HepG2 (cell line): ENCODE measurements around the gene TTC31. TPM values are rescaled to one million over a fixed set of nuclear protein-coding genes. Genes with fewer than 3 reads are reported as not detected.

Source experiments
- BRCA1 ChIP-seq: sonication (generic); formaldehyde crosslinking; IDR thresholded peaks from 2 replicates; pipeline ENCODE4 v1.4.0; 2020; ENCODE audit warnings: missing genetic modification reagents
- IRX3 ChIP-seq: sonication (generic); formaldehyde crosslinking; IDR thresholded peaks from 2 replicates; pipeline ENCODE4 v1.8.1; 2023; ENCODE audit warnings: mild to moderate bottlenecking, low read depth, missing genetic modification reagents, borderline replicate concordance
- ZC3H13 ChIP-seq: sonication (generic); formaldehyde crosslinking; IDR thresholded peaks from 2 replicates; pipeline ENCODE4 v1.8.1; 2023; ENCODE audit warnings: mild to moderate bottlenecking, missing genetic modification reagents, moderate library complexity
- ZFP62 ChIP-seq: sonication (generic); formaldehyde crosslinking; IDR thresholded peaks from 2 replicates; pipeline ENCODE4 v1.4.0; 2020; ENCODE audit warnings: missing genetic modification reagents
- ZNF605 ChIP-seq: sonication (generic); formaldehyde crosslinking; IDR thresholded peaks from 2 replicates; pipeline ENCODE4 v1.8.0; 2022; ENCODE audit warnings: mild to moderate bottlenecking, missing genetic modification reagents
- ZNF878 ChIP-seq: sonication (generic); formaldehyde crosslinking; IDR thresholded peaks from 2 replicates; pipeline ENCODE4 v1.8.1; 2023; ENCODE audit warnings: mild to moderate bottlenecking, missing genetic modification reagents, moderate library complexity
- polyA plus RNA-seq, 8 experiments: library from polyadenylated mRNA; depleted of rRNA in 3 of 8; stranded (reverse) in 7 of 8; unstranded in 1 of 8; fragments of >200 nt; fragmentation: Illumina TruSeq in 4 of 8; extraction: Trizol in 4 of 8; gene quantifications; 2 replicates each; pipeline versions ENCODE4 v1.2.1 to v1.2.3, GENCODE V29; 2011 to 2016; ENCODE audit warnings: low read depth in 4 of 8, missing spikeins in 1 of 8, mixed read lengths in 1 of 8; ENCODE audit not compliant: insufficient read depth in 1 of 8
- total RNA-seq, 5 experiments: library from RNA; depleted of rRNA; stranded (reverse); fragments of >200 nt; fragmentation: Illumina TruSeq; extraction: Trizol; gene quantifications; 2 replicates each; pipeline ENCODE4 v1.2.3, GENCODE V29; 2016; ENCODE audit warnings: low read depth in 1 of 5
- TF ChIP-seq, protein P1 (sequence below): sonication (generic); formaldehyde crosslinking; IDR thresholded peaks from 2 replicates; pipeline ENCODE4 v1.5.0; 2020; ENCODE audit warnings: mild to moderate bottlenecking, missing genetic modification reagents
- TF ChIP-seq, protein P2 (sequence below): sonication (generic); formaldehyde crosslinking; IDR thresholded peaks from 2 replicates; pipeline ENCODE4 v1.5.0; 2020; ENCODE audit warnings: missing genetic modification reagents
- TF ChIP-seq, protein P3 (sequence below): sonication (generic); formaldehyde crosslinking; IDR thresholded peaks from 2 replicates; pipeline ENCODE4 v1.8.0; 2022; ENCODE audit warnings: mild to moderate bottlenecking, missing genetic modification reagents, moderate library complexity
- TF ChIP-seq, protein P4 (sequence below): sonication (generic); formaldehyde crosslinking; IDR thresholded peaks from 2 replicates; pipeline ENCODE4 v1.4.0; 2020; ENCODE audit warnings: missing genetic modification reagents
- TF ChIP-seq, protein P5 (sequence below): sonication (generic); formaldehyde crosslinking; IDR thresholded peaks from 2 replicates; pipeline ENCODE4 v1.8.1; 2022; ENCODE audit warnings: mild to moderate bottlenecking, missing genetic modification reagents
- TF ChIP-seq, protein P6 (sequence below): sonication (generic); formaldehyde crosslinking; IDR thresholded peaks from 2 replicates; pipeline ENCODE4 v1.5.1; 2020; ENCODE audit warnings: missing genetic modification reagents, mild to moderate bottlenecking, borderline replicate concordance
- TF ChIP-seq, protein P7 (sequence below): sonication (generic); formaldehyde crosslinking; conservative IDR thresholded peaks from 2 replicates; pipeline ENCODE4 v1.4.0; 2020; ENCODE audit warnings: missing genetic modification reagents

Gene TTC31
- total and polyA plus RNA-seq, 2 of the 13 experiments (the other 11 are each of a cell fraction or from before 2014, with no cell fraction given) = 28.3 to 39.5 TPM

DNA sequence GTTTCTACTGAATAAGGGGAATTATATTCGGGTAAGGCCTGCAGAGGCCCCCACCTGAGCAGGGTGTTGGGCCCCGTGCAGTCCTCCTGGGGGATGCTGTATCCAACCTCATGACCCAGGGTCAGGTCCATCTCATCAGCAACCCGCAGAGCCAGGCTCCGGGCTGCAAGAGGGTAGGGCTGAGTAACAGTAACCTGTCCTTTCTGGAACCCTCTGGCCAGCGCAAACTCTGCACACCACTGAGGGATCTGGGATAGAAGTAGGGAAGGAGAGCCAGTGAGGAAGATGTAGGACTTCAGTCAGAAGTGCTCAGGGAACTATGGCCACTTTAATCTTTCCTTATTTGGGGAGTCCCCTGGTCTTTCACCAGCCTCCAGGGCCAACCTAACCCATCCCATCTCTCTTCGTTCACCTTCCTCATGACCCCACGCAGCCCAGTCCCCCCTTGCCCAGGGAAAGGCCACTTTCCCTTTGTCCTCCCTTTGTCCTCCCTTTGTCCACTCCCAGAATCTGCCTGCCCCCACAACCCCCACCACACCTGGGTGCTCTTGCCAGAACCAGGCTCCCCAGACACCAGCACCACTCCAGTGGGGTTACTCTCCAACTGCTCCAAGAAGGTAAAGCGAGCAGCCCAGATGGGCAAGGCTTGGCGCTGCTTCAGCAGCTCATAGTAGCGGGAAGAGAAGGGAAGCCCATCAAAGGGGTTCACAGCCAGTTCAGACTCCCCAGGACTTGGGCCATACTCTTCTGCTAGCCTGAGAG is 42.3 kb downstream of the TTC31 start (continued):
- TF ChIP-seq, protein P1, sequence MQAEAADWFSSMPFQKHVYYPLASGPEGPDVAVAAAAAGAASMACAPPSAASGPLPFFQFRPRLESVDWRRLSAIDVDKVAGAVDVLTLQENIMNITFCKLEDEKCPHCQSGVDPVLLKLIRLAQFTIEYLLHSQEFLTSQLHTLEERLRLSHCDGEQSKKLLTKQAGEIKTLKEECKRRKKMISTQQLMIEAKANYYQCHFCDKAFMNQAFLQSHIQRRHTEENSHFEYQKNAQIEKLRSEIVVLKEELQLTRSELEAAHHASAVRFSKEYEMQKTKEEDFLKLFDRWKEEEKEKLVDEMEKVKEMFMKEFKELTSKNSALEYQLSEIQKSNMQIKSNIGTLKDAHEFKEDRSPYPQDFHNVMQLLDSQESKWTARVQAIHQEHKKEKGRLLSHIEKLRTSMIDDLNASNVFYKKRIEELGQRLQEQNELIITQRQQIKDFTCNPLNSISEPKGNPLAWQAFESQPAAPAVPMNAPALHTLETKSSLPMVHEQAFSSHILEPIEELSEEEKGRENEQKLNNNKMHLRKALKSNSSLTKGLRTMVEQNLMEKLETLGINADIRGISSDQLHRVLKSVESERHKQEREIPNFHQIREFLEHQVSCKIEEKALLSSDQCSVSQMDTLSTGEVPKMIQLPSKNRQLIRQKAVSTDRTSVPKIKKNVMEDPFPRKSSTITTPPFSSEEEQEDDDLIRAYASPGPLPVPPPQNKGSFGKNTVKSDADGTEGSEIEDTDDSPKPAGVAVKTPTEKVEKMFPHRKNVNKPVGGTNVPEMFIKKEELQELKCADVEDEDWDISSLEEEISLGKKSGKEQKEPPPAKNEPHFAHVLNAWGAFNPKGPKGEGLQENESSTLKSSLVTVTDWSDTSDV (CRISPR knock-in tag) = peak; percentile 42; the same call in 1 of the 2 replicates
- 0 out of 2 replicates have a peak, but pooled peaks have one; percentile 15 for TF ChIP-seq ZC3H13 (CRISPR knock-in tag)
- TF ChIP-seq, protein P2, sequence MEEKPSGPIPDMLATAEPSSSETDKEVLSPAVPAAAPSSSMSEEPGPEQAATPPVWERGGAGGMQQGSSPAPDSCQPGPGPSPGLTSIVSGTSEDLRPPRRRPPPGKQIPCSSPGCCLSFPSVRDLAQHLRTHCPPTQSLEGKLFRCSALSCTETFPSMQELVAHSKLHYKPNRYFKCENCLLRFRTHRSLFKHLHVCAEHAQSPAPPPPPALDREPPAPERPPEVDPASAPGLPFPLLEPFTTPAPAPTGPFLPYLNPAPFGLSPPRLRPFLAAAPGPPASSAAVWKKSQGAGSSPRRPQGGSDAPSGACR (CRISPR knock-in tag) = no peak
- TF ChIP-seq IRX3 (CRISPR knock-in tag) = no peak
- no peak for TF ChIP-seq ZNF878
- TF ChIP-seq, protein P3, sequence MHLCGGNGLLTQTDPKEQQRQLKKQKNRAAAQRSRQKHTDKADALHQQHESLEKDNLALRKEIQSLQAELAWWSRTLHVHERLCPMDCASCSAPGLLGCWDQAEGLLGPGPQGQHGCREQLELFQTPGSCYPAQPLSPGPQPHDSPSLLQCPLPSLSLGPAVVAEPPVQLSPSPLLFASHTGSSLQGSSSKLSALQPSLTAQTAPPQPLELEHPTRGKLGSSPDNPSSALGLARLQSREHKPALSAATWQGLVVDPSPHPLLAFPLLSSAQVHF = no peak
- TF ChIP-seq, protein P4, sequence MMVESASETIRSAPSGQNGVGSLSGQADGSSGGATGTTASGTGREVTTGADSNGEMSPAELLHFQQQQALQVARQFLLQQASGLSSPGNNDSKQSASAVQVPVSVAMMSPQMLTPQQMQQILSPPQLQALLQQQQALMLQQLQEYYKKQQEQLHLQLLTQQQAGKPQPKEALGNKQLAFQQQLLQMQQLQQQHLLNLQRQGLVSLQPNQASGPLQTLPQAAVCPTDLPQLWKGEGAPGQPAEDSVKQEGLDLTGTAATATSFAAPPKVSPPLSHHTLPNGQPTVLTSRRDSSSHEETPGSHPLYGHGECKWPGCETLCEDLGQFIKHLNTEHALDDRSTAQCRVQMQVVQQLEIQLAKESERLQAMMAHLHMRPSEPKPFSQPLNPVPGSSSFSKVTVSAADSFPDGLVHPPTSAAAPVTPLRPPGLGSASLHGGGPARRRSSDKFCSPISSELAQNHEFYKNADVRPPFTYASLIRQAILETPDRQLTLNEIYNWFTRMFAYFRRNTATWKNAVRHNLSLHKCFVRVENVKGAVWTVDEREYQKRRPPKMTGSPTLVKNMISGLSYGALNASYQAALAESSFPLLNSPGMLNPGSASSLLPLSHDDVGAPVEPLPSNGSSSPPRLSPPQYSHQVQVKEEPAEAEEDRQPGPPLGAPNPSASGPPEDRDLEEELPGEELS (CRISPR knock-in tag) = 0 out of 2 replicates have a peak, but pooled peaks have one; percentile 0
- TF ChIP-seq, protein P5, sequence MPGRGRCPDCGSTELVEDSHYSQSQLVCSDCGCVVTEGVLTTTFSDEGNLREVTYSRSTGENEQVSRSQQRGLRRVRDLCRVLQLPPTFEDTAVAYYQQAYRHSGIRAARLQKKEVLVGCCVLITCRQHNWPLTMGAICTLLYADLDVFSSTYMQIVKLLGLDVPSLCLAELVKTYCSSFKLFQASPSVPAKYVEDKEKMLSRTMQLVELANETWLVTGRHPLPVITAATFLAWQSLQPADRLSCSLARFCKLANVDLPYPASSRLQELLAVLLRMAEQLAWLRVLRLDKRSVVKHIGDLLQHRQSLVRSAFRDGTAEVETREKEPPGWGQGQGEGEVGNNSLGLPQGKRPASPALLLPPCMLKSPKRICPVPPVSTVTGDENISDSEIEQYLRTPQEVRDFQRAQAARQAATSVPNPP (CRISPR knock-in tag) = 0 out of 2 replicates have a peak, but pooled peaks have one; percentile 31
- TF ChIP-seq, protein P6, sequence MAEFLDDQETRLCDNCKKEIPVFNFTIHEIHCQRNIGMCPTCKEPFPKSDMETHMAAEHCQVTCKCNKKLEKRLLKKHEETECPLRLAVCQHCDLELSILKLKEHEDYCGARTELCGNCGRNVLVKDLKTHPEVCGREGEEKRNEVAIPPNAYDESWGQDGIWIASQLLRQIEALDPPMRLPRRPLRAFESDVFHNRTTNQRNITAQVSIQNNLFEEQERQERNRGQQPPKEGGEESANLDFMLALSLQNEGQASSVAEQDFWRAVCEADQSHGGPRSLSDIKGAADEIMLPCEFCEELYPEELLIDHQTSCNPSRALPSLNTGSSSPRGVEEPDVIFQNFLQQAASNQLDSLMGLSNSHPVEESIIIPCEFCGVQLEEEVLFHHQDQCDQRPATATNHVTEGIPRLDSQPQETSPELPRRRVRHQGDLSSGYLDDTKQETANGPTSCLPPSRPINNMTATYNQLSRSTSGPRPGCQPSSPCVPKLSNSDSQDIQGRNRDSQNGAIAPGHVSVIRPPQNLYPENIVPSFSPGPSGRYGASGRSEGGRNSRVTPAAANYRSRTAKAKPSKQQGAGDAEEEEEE (CRISPR knock-in tag) = 0 out of 2 replicates have a peak, but pooled peaks have one; percentile 54
- TF ChIP-seq, protein P7, sequence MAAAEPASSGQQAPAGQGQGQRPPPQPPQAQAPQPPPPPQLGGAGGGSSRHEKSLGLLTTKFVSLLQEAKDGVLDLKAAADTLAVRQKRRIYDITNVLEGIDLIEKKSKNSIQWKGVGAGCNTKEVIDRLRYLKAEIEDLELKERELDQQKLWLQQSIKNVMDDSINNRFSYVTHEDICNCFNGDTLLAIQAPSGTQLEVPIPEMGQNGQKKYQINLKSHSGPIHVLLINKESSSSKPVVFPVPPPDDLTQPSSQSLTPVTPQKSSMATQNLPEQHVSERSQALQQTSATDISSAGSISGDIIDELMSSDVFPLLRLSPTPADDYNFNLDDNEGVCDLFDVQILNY = no peak
- TF ChIP-seq ZNF605 (CRISPR knock-in tag) = peak; percentile 37; the same call in 1 of the 2 replicates
- no peak for TF ChIP-seq BRCA1
- TF ChIP-seq ZFP62 = no peak
